Bronchus fibroblast of lung (primary cell): ENCODE results near the gene MAP4K5. TPM values are rescaled to one million over a fixed set of nuclear protein-coding genes. Genes with fewer than 3 reads are reported as not detected.

Experiments
- total RNA-seq: library from RNA; depleted of rRNA; stranded (reverse); fragments of >200 nt; gene quantifications from 2 replicates; pipeline ENCODE4 v1.2.3, GENCODE V29; 2015

Gene MAP4K5
- 62.1 and 94.5 TPM in 2 replicates for total RNA-seq

GRCh38 chr14:50532502-50533240 lies at the start of gene MAP4K5:
Gene MAP4K5, minus strand, starts transcription at chr14:50532569. Its CDS starts 520 bp downstream, at chr14:50532049.

DNA sequence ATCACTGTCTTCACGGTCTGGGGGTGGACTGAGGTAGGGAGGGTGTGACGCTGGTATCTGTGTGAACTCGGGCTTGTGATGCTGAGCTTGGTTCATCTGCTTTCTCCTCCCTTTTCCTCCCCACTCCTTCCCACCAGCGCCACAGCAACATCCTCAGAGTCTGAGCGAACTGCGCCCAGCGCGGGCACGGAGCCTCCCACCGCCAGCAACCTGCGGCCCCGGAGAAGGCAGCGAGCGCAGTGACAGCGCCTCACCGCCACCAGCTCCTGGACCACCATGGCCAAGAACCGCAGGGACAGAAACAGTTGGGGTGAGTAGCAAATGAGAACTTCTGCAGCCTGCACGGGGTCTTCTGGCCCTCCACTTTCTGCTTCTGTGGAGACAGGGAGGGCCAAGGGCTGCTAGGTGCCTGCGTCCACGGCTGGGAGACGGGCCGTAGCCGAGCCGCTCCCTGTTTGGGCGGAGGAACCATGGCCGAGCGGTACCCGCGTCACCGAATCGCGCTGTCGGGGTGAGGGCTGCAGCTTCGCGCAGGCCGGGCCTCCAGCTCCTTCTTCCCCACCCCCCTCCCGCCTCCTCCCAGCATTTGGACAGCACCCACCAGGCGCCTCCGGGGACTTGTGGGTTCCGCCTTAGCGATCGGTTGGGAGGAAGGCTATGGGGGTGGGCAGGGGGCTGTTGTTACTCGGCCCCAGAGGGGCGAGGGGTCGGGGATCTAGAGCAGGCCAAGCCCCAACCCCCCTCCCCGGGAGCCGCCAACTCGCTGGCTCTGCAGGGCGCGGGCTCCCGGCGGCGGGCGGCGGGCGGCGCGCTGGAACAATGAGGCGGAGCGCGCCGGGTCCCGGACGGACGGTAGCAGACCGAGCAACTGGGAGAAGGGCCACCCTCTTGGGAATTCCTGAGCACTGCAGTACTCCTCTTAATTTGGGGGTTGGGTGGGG lies 27.9 kb upstream of the MAP4K5 start, which contains the start of gene ATL1:
Gene ATL1 (plus strand): TSS at position 156 of the 941 bp plus-strand sequence. CDS start 121 bp downstream, at position 277.

DNA sequence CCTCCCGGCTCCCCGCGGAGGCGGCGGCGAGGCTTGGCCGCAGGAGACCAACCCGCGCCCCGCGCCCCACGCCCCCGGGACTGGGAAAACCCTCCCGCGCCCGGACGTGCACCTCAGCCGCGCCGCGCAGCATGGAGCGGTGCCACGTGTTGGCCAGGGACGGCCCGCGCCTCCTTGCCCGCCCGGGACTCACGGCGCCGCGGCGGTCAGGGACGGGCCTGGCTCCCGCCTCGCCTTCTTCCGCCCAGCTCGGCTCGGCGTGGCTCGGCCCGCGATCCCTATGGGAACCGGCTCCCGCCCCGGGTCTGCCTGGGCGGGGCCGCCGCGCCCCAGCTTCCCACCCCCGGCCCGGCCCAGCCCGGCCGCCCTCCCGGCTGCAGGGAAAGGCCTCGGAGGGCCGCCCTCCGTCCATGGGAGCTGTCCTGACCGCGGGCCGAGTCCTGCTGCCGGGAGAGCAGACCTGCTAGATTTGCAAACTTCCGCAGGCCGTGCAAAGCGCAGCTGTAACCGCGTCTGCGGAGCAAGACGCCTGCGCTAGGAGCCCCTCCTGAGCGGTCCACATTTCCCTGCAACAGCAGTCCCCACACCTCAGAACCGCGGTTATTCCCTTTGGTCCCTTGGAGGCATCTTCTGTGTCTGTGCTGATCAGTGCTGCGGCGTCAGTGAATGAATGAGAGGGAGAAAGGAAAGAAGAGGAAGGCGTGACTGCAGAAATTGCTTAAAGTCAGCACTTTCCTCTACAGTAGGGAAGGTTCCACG lies 135.6 kb downstream of the MAP4K5 start, which contains the start of gene CDKL1:
Gene CDKL1 (minus strand): TSS at position 251 of the 759 bp plus-strand sequence. CDS start 1,013 bp downstream, outside the sequence.

Other genes starting within 250 kb of the MAP4K5 start
- gene L2HGDH, start 220.3 kb downstream of the MAP4K5 start, total RNA-seq: 3.4 and 3.7 TPM in 2 replicates
- gene DMAC2L, start 220.2 kb downstream of the MAP4K5 start, total RNA-seq: 7.6 and 8.8 TPM in 2 replicates
- gene CDKL1, start 135.7 kb downstream of the MAP4K5 start, total RNA-seq: 2.9 and 3.9 TPM in 2 replicates
- gene ATL1, start 27.6 kb upstream of the MAP4K5 start, total RNA-seq: 3.7 and 4.3 TPM in 2 replicates
- 19.9 and 20.5 TPM in 2 replicates for gene SAV1, start 135.7 kb upstream of the MAP4K5 start, total RNA-seq